HL-60/S4 (cell line): ENCODE measurements around the gene PACS2.
"Not testable (repeated sequence)": the region's sequence is repeated elsewhere in the genome, so short reads cannot be mapped to it uniquely, and the experiment has no call there.

Experiments
- in situ Hi-C: fragments of 300-500 bp; cut with MboI; formaldehyde crosslinking; loops from 2 replicates; pipeline ENCODE4 v1.14.3; 2022; ENCODE audit warnings: low sequenced_read_pairs

PACS2 gene

GRCh38 chr14:105330491-105330895 lies 15.9 kb downstream of the PACS2 start:
- in situ Hi-C loops, result no loop called here

- in situ Hi-C loops, result no loop called here
Measured at GRCh38 chr14:105331575-105332349, 17.2 kb downstream of the PACS2 start.

DNA sequence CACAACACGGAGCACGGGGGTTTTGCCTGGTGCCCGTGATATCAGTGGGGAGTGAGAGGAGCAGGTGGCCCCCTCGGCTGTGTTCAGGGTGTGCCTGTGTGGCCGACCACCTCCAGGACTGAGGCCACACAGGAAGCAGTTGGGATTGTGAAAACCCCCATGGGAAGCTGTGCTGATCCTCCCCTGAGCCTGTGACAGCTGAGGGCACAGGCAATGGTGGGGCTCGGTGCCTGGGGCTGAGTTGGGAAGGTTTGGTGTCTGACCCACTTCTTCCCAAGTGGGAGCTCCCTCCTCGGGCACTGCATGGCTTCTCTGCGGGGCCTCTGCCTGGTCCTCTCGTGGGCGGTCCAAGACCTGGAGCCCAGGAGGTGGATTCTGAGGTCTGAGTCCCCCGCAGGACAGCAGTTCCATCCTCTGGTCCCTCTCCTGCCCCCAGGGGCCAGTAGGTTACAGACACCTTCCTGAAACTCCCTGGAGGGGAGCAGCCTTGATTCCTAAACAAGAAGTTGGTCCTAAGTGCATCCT lies 17.9 kb downstream of the PACS2 start:
- in situ Hi-C loops, result no loop called here

DNA sequence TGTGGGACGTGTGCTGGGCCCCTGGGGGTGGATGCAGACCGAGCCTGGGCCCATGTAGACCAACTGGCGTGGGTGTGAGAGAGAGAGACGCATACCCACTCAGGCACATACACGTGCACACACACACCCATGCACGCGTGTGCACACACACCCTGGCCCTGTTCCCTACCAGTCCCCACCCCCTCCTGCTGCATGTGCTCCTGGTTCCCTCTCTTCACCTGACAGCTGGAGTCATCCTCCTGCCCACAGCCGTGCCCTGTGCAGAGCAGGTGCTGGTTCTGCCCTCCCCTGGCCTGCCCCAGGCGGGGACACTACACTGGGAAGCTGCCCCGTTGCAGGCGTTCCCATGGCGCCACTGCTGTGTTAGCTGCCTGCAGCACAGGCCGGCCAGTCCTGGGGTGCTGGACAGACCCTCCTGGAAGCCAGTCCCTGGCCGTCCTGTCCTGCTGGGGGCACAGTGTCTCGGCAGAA lies 18.5 kb downstream of the PACS2 start:
- in situ Hi-C loops, result no loop called here

GRCh38 chr14:105333613-105334364 lies 19.2 kb downstream of the PACS2 start:
- in situ Hi-C loops, result no loop called here

DNA sequence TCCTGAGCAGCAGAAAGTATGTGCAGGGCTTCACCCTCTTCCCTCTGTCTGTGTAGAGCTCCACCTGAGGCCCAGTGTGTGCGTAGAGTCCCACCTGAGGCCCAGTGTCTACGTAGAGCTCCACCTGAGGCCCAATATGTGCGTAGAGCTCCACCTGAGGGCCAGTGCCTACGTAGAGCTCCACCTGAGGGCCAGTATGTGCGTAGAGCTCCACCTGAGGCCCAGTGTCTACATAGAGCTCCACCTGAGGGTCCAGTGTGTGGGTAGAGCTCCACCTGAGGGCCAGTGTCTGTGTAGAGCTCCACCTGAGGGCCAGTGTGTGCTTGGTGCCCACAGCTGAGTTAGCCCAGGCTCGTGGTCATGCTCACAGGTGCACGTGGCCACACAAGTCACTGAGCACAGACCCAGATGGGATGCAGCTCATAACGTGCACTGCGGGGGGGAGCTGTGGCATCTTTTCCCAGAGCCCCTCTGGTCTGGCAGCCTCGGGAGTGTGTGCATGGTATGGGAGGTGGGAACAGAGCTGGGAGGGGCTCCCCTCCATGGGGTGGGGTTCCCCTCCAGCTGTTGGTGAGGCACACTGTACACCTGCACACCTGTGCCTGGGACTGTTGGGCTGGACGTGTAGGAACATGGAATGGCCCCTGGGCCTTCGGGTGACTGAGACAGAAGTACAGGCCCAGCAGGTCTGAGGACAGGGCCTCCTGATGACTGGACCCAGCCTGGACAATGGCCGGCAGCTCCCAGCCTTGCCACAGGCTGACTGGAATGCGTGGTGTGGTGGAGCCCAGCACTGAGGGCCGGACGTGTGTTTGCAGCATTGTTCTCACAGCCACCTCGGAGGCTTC lies 20.1 kb downstream of the PACS2 start:
- in situ Hi-C loops, result no loop called here

GRCh38 chr14:105335231-105335542 lies 20.6 kb downstream of the PACS2 start:
- in situ Hi-C loops, result not testable (repeated sequence)

- in situ Hi-C loops, result no loop called here
Measured at GRCh38 chr14:105335735-105336476, 21.4 kb downstream of the PACS2 start.

- in situ Hi-C loops, result no loop called here
Measured at GRCh38 chr14:105336477-105337287, 22.1 kb downstream of the PACS2 start.

GRCh38 chr14:105337433-105337832 lies 22.9 kb downstream of the PACS2 start:
- in situ Hi-C loops, result no loop called here

GRCh38 chr14:105337966-105338741 lies 23.6 kb downstream of the PACS2 start:
- in situ Hi-C loops, result no loop called here

GRCh38 chr14:105340821-105341733 lies 26.5 kb downstream of the PACS2 start:
- in situ Hi-C loops, result no loop called here

DNA sequence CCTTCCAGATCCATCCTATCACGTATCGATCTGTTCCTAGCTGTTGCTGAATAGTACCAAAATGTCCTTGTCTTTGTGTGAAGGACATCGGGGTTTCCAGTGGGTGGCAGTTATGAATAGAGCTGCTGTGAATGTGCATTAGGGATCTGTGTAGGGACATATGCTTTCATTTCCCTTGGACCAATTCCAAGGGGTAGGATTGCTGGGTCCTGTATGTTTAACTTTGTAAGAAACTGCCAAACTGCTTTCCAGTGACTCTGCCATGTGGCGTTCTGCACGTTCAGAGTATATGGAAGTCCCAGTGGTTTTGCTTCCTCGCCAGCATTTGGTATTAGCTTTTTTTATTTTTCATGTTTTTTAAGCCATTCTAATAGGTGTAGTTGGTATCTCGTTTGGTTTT lies 28.6 kb downstream of the PACS2 start:
- in situ Hi-C loops, result no loop called here

- in situ Hi-C loops, result no loop called here
Measured at GRCh38 chr14:105346200-105346533, 31.6 kb downstream of the PACS2 start.

DNA sequence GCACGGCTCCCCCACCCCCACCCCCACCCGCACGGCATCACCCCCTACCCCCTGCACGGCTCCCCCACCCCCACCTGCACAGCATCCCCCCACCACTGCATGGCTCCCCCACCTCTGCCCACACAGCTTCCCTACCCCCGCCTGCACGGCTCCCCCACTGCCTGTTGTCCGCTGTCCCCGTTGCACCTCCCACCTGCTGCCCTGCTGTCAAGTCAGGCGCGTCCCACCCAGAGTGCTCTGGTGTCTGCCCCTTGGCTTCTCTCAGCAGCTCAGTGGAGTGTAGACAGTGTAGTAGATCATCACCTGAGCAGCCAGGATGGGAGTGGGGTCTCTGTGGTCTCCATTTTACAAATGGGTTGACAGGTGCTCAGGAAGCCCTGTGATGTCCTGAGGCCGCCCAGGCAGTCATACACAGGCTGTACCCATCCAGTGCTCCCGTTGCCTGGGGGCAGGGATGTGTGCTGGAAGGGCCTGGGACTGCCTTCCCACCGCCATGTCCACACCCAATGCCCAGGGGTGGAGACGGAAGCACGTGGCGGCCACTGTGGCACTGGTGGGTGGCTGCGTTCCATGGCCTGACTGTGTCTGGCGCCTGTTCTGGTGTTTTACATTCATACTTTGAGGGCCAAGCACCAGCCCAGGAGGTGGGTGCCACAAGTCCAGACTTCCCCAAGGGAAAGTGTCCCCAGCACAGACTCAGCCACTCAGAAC lies 32.5 kb downstream of the PACS2 start:
- in situ Hi-C loops, result no loop called here

GRCh38 chr14:105347587-105347968 lies 33.0 kb downstream of the PACS2 start:
- in situ Hi-C loops, result no loop called here

- in situ Hi-C loops, result no loop called here
Measured at GRCh38 chr14:105348169-105348944, 33.8 kb downstream of the PACS2 start.
